GM12874 (cell line): ENCODE data around the gene GNA15.

ENCODE experiments used
- CTCF ChIP-seq: IDR thresholded peaks from 2 replicates; pipeline ENCODE4 v1.5.1; 2011; ENCODE audit warnings: low read depth, mild to moderate bottlenecking, control low read depth, low read length, moderate library complexity; ENCODE audit not compliant: insufficient read depth

GNA15 gene

GRCh38 chr19:3178377-3178972 is 42.6 kb downstream of the GNA15 start, which contains the start of gene S1PR4:
TSS of gene S1PR4 (plus strand) at chr19:3178769. CDS start at chr19:3178793, 24 bp downstream.
- TF ChIP-seq CTCF: peak; percentile 26; the same call in 1 of the 2 replicates

- TF ChIP-seq CTCF: 0 out of 2 replicates have a peak, but pooled peaks have one; percentile 4
Measured at GRCh38 chr19:3178973-3179738, 43.3 kb downstream of the GNA15 start.

- no peak for TF ChIP-seq CTCF
Measured at GRCh38 chr19:3179739-3180293, 44.0 kb downstream of the GNA15 start.

GRCh38 chr19:3183721-3184641 is 48.1 kb downstream of the GNA15 start:
- no peak for TF ChIP-seq CTCF

GRCh38 chr19:3184847-3185460 is 49.1 kb downstream of the GNA15 start:
- no peak for TF ChIP-seq CTCF

GRCh38 chr19:3185461-3186159 is 49.8 kb downstream of the GNA15 start, which contains the start of gene NCLN:
TSS of gene NCLN (plus strand) at chr19:3185930. CDS start at chr19:3186031, 101 bp downstream.
- TF ChIP-seq CTCF: no peak
